GM18520 (cell line): ENCODE data around the gene ABTB1.

ENCODE experiments used
- ATAC-seq: cut with Tn5 transposase; IDR thresholded peaks from one replicate; pipeline ENCODE4 v1.9.1; 2021; ENCODE audit not compliant: unreplicated experiment

The ABTB1 gene

DNA sequence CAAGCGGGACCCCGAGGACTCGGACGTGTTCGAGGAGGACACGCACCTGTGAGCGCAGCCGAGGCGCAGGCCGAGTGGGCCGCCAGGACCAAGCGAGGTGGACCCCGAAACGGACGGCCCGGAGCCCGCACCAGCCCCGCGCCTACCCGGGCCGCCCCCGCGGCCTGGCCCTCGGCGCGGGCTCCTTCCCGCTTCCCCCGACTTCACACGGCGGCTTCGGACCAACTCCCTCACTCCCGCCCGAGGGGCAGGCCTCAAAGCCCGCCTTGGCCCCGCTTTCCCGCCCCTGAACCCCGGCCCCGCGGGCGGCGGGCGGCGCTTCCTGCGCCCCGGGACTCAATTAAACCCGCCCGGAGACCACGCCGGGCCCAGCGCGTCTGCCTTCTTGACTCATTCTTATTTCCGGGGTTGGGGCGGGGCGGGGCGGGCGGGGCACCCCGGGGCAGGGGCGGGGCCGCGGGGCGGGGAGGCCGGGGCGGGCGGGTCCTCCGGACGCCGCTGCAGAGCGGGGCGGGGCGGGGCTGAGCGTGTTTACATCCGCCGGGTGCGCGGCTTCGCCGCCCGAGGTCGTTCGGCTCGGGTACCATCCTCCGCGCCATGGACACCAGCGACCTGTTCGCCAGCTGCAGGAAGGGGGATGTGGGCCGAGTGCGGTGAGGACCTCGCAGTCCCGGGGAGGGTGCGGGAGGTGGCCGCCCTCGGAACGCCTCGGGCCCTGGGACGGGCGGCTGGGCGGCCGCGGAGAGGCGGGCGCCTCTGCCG lies at the start of gene ABTB1:
TSS of gene ABTB1 (plus strand) at position 524 of the 762 bp plus-strand sequence. CDS start at position 598, 74 bp downstream.
- peak; percentile 30 for ATAC-seq

DNA sequence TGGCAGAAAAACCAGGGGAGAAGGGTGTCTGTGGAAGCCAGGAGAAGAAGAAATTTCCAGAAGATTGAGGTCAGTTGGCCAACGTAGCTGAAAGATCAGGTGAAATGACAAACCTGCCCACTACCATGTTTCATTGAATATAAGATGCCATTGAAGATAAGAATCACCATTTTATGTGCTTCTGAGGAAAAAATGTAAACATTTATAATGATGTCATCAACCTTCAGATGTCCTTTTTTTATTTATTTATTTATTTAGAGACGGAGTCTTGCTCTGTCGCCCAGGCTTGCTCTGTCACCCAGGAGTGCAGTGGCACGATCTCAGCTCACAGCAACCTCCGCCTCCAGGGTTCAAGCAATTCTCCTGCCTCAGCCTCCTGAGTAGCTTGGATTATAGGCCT lies 48.7 kb upstream of the ABTB1 start:
- ATAC-seq: no peak

DNA sequence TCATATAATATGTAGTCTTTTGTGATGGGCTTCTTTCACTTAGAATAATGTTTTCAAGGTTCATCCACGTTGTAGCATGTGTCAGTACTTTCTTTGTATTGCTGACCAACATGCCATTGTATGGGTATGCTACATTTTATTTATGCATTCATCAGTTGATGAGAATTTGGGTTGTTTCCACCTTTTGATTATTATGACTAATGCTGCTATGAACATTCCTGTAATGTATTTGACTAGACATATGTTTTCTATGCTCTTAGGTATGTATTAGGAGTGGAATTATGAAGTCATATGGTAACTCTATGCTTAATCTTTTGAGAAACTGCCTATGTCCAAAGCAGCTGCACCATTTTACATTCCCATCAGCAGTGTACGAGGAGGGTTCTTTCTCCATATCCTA lies 46.9 kb upstream of the ABTB1 start:
- no peak for ATAC-seq

DNA sequence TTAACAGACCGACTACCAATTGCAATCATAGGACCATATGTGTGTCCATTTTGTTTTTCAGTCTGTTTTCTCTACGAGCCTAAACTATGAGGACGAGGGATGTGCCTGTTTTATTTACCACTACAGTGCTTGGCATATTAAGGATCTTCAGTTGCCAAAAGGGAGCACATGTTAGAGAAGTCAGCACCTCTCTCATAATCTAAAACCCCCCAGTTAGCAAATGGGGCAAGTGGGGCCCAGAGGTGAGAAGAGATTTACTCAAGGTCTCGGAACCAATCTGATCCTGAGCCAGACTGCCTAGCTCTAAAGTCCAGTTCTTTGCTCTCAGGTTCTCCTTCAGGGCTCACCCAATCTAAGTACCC lies 44.3 kb upstream of the ABTB1 start:
- ATAC-seq: no peak

DNA sequence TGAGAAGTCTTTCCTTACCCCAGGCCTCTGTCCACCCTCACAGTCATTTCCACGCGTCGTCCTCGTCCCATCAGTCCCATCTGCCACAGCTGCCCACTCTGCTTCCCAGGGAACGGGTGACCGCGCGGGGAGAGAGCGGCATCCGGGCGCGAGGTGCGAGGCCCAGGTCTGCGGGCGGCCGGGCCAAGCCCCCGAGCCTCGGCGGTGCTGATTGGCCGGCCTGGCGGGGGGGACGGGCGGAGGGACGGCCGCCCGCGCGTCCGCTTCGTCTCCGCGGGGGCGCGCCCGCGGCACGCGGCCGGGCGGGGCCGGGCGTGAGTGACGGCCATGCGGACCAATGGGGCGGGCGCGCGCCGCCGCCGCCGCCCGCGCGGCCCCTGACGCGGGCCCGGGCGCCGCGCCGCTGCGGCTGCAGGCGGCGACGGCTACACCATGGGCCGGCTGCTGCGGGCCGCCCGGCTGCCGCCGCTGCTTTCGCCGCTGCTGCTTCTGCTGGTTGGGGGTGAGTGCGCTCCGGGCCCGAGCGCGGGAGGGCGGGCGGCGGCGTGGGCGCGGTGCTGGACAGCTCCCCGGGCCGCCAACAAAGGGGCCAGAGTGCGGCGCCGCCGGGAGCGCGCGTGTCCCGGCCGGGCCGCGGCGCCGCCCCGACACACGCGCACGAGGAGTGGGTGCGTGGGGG lies 43.8 kb upstream of the ABTB1 start, which contains the start of gene PODXL2:
TSS of gene PODXL2 (plus strand) at position 398 of the 679 bp plus-strand sequence. CDS start at position 433, 35 bp downstream.
- ATAC-seq: no peak

DNA sequence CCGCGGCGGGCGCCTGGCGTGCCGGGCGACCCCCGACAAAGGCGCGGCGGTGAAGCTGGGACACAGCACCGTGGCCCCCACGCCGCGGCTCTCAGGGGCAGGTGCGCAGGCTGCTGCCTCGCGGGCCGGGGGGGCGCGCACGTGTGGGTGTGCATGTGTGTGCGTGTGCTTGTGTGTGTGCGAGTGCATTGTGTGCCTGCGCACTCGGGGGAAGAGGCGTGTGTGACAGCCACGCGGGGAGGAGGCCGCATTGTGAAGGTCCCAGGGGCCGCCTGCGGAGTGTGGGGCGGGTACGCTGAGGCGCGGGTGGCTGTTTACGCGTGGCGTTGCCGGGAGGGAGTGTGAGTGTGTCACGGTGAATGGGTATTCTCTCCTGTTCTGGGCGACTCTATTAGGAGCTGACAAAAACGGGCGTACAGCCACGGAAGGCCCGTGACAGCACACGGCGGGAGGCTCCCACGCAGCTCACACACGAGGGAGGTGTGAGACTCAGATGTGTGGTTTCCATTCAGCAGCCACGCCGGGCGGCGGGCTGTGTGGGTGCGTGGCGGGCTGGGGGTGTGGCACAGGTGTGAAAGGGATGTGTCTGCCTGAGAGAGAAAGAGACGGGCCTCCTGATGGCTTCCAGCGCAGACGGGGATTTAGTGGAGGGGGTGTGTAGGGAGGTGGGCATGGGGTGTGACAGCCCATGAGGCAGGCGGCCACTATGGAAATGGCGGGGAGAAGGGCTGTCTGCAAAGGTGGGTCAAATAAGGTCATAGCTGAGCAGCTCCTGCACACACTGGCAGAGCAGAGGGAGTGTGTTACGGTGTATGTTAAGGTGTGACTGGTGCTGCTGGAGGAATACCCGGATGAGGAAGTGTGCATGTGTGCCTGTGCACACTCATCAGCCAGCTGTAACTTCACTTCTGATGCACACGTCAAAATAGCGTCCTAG lies 43.0 kb upstream of the ABTB1 start:
- ATAC-seq: no peak

DNA sequence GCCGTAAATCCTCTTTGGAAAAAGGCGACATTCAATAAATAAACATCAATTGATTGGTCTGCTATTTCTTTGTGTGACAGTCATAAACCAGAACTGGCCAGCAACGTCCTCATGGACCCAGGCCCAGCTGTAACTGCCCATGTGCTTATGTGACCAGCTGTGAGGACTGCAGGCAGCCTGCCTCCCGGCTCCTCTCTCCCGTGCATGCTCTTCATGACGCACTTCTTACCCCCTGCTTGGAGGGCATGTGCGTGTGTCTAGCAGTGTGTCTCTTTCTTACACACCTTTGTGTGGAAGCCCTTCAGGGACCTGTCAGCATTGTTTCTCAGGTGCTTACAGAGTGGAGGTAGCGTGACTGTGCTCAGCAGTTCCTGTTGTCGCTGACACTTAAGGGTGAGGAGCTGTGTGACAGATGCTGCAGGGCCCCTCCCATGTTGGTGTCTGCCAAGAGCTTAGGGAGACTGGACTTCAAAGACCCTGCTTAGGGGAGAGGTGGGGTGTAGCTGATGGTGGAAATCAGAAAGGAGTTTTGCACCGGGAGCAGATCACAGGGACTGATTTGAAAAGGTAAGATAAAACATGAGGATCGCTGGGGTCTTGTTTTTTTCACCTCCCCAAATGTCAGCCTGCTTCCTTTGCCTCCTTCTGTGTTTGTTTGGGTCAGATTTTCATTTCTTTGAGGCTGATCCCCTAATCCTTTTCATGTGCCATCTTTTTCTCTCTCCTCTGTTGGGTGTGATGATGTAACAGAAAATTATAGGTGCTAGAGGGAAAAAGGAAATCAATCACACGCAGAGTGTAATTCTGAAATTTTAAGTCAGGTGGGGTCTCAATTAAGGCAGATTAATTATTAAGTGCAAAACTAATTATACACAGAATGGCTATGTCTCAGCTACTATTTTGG lies 41.7 kb upstream of the ABTB1 start:
- no peak for ATAC-seq

DNA sequence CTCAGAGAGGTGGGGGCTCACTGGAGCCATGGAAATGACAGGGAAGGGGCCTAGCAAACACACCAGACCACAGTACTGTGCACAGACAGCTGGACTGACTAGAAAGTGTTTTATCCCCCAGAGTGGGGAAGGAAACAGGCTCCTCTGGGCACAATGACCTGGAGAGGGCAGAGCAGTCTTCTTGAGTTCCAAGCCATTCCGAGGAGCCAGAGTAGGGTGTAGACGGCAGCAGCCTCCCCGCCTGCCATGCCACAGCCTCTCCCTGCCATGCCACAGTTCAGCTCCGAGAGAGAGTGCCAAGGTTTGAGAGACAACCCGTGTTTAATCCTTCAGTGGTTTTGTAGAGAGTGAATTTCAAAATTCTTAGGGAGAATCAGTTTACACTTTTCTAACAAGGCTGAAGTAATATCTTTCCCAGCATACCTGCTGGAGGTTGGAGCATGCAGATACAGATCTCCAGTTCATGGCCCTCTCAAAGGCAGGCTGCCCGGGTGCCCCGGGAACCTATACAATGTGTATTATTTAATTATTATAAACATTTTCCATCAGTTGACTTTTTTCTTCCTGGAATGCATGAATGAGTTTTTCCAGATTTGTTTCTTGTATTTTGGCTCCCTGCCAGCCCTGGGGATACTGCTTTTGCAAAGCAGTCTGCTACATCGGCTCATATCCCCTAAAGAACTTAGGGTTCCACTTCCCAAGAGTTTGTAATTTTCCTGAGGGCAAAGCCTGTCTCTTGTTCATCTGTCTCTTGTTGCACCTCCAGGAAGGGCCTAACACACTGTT lies 40.5 kb upstream of the ABTB1 start:
- ATAC-seq: no peak

DNA sequence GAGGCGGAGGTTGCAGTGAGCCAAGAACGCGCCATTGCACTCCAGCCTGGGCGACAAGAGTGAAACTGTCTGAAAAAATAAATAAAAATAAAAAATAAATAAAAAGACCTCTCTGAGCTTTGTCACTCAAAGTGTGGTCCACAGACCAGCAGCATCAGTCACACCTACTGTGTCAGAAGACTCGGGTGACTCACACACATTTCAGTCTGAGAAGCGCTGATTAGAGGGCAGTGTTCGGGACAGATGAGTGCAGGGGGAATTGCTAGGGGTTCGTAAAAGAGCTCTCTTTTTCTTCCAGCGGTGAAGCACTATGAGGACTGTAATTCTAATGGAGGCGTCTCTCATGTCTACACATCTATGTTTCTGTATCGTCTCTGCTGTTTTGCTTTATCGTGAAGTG lies 38.1 kb upstream of the ABTB1 start:
- no peak for ATAC-seq

DNA sequence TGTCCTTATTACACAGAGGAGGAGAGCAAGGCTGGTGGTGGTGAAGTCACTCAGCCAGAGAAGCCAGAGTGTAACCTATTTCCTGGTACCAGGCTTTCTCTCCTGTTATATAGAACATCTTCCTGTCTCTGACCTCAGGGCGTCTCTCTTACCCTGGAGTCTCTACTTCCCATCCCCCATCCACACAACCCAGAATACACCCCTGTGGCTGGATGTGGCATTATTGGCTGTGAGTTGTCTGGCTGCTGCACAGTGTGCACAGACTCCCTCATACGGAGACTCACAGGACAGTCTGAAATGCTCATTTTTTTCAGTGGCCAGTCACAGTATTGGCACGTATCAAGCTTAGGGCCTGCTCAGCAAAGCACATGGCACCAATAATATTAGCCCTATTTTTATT lies 35.2 kb upstream of the ABTB1 start:
- no peak for ATAC-seq

DNA sequence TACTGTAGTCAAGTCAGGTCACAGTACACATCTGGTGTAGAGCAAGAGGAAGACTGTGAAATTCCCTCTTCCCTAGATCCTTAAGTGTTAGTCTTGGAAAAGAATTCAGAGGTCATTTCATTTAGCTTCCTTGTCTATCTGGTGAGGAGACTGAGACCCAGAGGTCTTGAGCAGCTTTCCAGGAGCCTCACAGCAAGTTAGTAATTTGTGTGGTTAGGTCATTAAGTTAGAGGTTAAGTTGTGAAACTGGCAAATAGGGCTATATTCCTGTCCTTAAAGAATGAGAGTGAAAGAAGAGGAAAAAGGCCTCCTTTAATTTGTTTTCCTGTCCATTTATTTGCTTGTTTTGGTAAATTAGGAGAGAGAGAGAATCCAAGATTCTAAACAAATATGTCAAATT lies 34.8 kb upstream of the ABTB1 start:
- no peak for ATAC-seq

DNA sequence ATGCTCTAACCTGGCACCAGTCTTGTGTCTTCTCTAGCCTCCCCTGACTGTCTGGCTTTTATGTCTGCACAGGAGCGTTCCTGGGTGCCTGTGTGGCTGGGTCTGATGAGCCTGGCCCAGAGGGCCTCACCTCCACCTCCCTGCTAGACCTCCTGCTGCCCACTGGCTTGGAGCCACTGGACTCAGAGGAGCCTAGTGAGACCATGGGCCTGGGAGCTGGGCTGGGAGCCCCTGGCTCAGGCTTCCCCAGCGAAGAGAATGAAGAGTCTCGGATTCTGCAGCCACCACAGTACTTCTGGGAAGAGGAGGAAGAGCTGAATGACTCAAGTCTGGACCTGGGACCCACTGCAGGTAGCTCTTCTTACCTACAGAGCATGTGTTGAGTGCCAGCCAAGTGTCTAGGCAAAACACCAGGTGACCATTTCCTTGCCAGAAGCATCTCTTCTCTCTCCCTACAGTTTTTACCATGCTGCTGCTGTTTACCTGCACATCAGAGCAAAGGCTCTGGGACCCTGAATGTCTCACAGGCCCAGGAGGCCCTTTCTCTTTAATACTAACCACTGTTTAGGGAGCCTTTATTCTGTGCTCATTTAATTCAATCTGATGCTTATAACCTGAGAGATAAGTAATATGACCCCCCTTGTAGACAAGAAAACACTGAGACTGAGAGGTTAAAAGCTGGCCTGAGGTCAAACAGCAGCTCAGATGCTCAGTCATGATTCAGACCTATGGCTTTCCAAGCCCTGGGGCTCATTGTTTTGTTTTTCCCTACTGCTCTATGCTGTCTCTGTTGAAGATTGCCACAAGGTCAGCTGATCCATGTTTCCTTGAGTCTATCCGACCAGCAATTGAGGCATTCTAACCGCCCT lies 33.3 kb upstream of the ABTB1 start:
- no peak for ATAC-seq

DNA sequence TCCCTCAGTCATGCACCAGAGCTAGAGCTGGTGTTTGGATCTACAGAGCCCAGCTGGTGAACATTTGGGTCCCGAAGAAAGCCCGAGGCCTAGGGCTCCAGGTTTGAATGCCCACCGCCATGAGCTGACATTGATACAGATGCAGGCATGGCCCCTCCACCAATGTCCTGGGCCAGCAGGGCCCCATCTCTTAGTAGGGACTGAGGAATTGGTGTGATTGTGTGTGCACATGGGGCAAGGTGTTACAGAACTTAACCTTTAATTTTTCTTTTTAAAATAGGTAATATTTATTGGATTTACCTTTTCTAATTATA lies 32.8 kb upstream of the ABTB1 start:
- ATAC-seq: no peak

DNA sequence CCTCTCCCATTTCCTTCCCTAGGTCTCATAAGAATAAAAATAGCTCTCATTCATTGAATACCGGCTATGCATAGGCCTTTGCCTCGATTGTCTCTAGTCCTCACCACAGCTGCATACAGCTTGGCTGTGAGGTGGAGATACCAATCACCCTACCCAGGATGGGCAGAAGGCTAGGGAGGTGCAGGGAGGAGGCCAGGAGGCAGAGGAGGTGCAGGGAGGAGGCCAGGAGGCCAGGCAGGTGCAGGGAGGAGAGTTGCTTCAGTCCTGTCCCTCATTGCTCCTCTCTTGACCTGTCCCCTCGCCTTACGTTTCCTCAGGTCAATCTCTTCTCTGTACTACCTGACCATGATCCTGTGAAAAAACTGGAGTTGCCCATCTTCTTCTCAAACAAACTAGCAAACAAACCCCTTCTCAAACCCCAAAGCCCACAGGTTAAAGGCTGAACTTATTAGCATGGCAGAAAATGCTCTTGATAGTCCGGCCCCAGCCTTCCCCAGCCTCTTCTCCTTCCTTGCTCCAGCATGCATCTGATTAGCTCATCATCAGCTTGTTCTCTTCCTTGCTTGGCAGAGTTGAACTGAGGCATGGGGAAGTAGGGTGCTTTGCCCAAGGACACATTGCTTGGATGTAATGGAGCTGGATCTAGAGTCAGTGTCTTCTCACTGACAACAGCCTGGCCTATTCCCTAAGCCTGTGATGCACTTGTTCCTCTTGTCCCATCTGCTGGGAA lies 27.9 kb upstream of the ABTB1 start:
- ATAC-seq: no peak

DNA sequence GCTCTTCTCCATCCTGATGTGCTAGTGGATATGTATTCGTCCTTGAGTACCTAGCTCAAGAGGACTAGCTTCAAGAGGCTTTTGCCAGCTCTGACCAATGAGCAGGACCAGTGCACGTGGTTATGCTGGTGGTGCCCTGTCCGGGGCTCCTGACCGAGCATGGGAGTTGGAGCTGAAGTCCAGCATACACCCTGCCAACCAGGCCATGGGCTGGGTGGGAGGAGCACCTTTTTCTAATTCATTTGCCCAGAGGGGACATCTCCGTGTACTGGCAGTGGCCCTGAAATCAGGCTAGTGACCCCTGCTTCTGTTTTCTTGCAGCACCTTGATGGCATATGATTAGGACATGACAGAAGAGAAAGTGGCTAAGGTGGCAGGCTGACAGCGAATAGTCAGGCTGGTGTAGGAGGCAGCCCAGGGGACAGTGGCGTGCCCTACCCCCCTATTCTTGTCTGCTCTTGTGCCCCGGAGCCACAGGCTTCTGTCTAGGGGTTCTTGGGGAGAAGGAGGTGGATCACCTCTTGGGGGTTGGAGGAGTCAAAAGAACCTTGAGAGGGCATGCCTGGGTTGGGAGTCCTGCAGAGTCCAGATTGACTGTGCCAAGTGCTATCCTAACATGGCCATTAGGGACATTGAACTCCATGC lies 27.3 kb upstream of the ABTB1 start:
- no peak for ATAC-seq

DNA sequence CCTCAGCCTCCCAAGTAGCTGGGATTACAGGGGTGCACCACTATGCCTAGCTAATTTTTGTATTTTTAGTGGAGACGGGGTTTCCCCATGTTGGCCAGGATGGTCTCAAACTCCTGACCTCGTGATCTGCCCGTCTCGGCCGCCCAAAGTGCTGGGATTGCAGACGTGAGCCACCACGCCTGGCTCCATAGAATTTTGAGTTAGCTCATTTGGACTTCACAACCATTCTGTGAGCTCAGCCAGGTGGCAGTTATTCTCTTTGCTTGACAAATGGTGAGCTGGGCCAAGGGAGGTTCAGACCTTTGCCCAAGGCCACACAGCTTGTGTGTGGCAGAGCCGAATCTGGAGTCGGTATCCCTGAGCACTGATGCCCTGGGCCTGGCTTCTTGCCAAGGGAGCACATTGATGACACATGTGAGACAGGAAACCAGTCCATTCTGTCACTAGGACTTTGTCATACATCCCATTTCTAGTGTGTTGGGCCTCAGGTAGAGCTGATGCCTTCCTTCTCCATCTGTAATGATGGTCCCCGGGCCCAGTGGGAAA lies 26.2 kb upstream of the ABTB1 start:
- no peak for ATAC-seq

DNA sequence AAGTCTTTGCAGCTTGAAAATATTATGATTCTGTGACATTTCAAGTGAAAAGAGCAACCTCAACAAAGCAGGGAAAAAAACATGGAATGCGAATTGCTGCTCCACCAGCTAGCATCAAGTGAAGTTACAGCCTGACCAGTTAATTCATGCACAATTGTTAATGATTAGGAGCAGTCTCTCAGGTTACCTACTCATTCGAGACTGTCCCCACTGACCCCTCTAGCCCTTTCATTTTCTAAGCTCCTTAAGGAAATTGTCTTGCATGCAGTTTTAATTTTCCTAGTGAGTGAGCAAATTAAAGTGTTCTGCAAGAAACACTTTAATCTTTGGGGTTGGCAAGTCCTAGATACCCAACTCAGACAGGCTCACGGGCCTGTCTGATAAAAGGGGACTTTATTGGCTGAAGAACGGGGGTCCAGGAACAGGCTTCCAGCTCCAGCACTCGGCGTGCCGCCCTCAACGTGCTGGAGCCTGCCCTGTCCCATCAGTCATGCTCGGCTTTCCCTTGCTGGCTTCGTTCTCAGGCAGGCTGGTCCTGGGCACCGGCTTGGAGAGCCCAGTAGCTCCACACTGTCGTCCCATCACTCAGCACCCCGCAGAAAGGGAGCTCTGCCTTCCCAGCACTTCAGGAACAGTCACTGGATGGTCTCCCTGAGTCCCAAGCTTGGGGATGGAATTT lies 25.4 kb upstream of the ABTB1 start:
- no peak for ATAC-seq
